OCI-LY3 (cell line): ENCODE data around the gene OR2G6.
"Not testable (repeated sequence)": the region's sequence is repeated elsewhere in the genome, so short reads cannot be mapped to it uniquely, and the experiment has no call there.

Experiments
- H2AFZ ChIP-seq: fragments of 200-600, 300-600 bp; shearing (Covaris generic); 2 replicates; pipeline ENCODE4 v1.6.0; 2014; ENCODE audit warnings: antibody characterized with exemption, low read depth, low read length
- H3K27ac ChIP-seq: fragments of 200-600, 300-600 bp; sonication (generic); 2 replicates; pipeline ENCODE4 v1.5.1; 2014; ENCODE audit warnings: mild to moderate bottlenecking, low read length, moderate library complexity, mixed read lengths
- H3K27me3 ChIP-seq: fragments of 200-600, 300-600 bp; sonication (generic); 2 replicates; pipeline ENCODE4 v1.6.1; 2014; ENCODE audit warnings: low read depth, low read length, mixed read lengths
- H3K36me3 ChIP-seq: fragments of 200-600, 300-600 bp; sonication (generic); replicated peaks from 2 replicates; pipeline ENCODE3; 2014; ENCODE audit warnings: low read depth, low read length, mixed read lengths
- H3K4me1 ChIP-seq: fragments of 300-600, 200-600 bp; sonication (generic); 2 replicates; pipeline ENCODE4 v1.6.1; 2014; ENCODE audit warnings: low read length, mixed read lengths
- H3K4me2 ChIP-seq: fragments of 200-600, 300-600 bp; sonication (generic); 2 replicates; pipeline ENCODE4 v1.6.1; 2014; ENCODE audit warnings: low read length, mixed read lengths
- H3K4me3 ChIP-seq: fragments of 300-600, 200-600 bp; sonication (generic); 2 replicates; pipeline ENCODE4 v1.5.1; 2014; ENCODE audit warnings: antibody characterized with exemption, mild to moderate bottlenecking, low read length, moderate library complexity
- H3K79me2 ChIP-seq: fragments of 300-600, 200-600 bp; shearing (Covaris generic); 2 replicates; pipeline ENCODE4 v1.6.1; 2014; ENCODE audit warnings: mild to moderate bottlenecking, low read length, mixed read lengths
- H3K9ac ChIP-seq: fragments of 300-600, 200-600 bp; shearing (Covaris generic); 2 replicates; pipeline ENCODE4 v1.6.0; 2014; ENCODE audit warnings: mild to moderate bottlenecking, low read length, moderate library complexity
- H3K9me3 ChIP-seq: fragments of 200-600, 300-600 bp; shearing (Covaris generic); 2 replicates; pipeline ENCODE4 v1.6.1; 2014; ENCODE audit warnings: low read length, mixed read lengths; ENCODE audit not compliant: insufficient read depth
- H4K20me1 ChIP-seq: fragments of 200-600, 300-600 bp; sonication (generic); 2 replicates; pipeline ENCODE4 v1.6.1; 2016; ENCODE audit warnings: low read length, mixed read lengths; ENCODE audit not compliant: insufficient read depth
- CTCF ChIP-seq: fragments of 200-600, 300-600 bp; sonication (generic); IDR thresholded peaks from 2 replicates; pipeline ENCODE4 v1.5.1; 2014; ENCODE audit warnings: antibody characterized with exemption, low read length, low read depth
- EZH2phosphoT487 ChIP-seq: fragments of 200-600 bp; shearing (Covaris generic); IDR thresholded peaks from 2 replicates; pipeline ENCODE4 v1.6.1; 2018; ENCODE audit warnings: antibody characterized with exemption, mixed run types, low read depth

OR2G6 gene

GRCh38 chr1:248507773-248508172, at the start of gene OR2G6:
OR2G6 (plus strand) TSS chr1:248508073; CDS start chr1:248521647, 13,574 bp downstream.
- not testable (repeated sequence) for H3K36me3 ChIP-seq, H3K9ac ChIP-seq, H3K4me2 ChIP-seq, H4K20me1 ChIP-seq, H3K79me2 ChIP-seq, H3K9me3 ChIP-seq, H2AFZ ChIP-seq, H3K27me3 ChIP-seq, H3K4me3 ChIP-seq, H3K27ac ChIP-seq, H3K4me1 ChIP-seq

- not testable (repeated sequence) for H3K27me3 ChIP-seq, H3K9me3 ChIP-seq
Observed at GRCh38 chr1:248459117-248459516, 48.8 kb upstream of the OR2G6 start.

GRCh38 chr1:248471154-248471553, 36.7 kb upstream of the OR2G6 start:
- TF ChIP-seq EZH2phosphoT487 (no peak), CTCF (no peak)
- no peak overlapping the region for H2AFZ ChIP-seq
- no peak overlapping the region for H3K4me2 ChIP-seq
- no peak overlapping the region for H3K4me3 ChIP-seq
- H3K9ac ChIP-seq, result no peak overlapping the region
- H3K79me2 ChIP-seq, result no peaks in the 10 kb centered on the region
- no peaks in the 10 kb centered on the region for H4K20me1 ChIP-seq
- no peaks in the 10 kb centered on the region for H3K9me3 ChIP-seq
- no peaks in the 10 kb centered on the region for H3K27me3 ChIP-seq
- H3K27ac ChIP-seq, result no peak overlapping the region
- no peaks in the 10 kb centered on the region for H3K36me3 ChIP-seq
- no peaks in the 10 kb centered on the region for H3K4me1 ChIP-seq

More at GRCh38 chr1:248459117-248459516, 48.8 kb upstream of the OR2G6 start:
- H3K9ac ChIP-seq, H3K36me3 ChIP-seq, H3K4me2 ChIP-seq, H3K27ac ChIP-seq, H3K4me3 ChIP-seq, H3K4me1 ChIP-seq, H4K20me1 ChIP-seq, H3K79me2 ChIP-seq, H2AFZ ChIP-seq: not testable (repeated sequence)

- H3K4me2 ChIP-seq, H3K4me3 ChIP-seq, H3K9ac ChIP-seq, H3K4me1 ChIP-seq, H4K20me1 ChIP-seq, H3K27ac ChIP-seq, H3K27me3 ChIP-seq, H2AFZ ChIP-seq, H3K9me3 ChIP-seq, H3K79me2 ChIP-seq, H3K36me3 ChIP-seq: not testable (repeated sequence)
Observed at GRCh38 chr1:248472111-248472510, 35.8 kb upstream of the OR2G6 start.

GRCh38 chr1:248473051-248473450, 34.8 kb upstream of the OR2G6 start, which contains the start of gene OR2T3:
OR2T3 (plus strand) TSS chr1:248473351; CDS start chr1:248473351, 0 bp downstream.
- H3K4me1 ChIP-seq, H3K27me3 ChIP-seq: not testable (repeated sequence)

GRCh38 chr1:248475660-248476059, 32.2 kb upstream of the OR2G6 start:
- H3K4me3 ChIP-seq, H3K36me3 ChIP-seq, H3K9ac ChIP-seq, H3K4me1 ChIP-seq, H3K79me2 ChIP-seq, H3K4me2 ChIP-seq, H3K27me3 ChIP-seq, H3K9me3 ChIP-seq, H2AFZ ChIP-seq, H4K20me1 ChIP-seq, H3K27ac ChIP-seq: not testable (repeated sequence)

More at GRCh38 chr1:248473051-248473450, 34.8 kb upstream of the OR2G6 start, which contains the start of gene OR2T3:
- not testable (repeated sequence) for H3K4me2 ChIP-seq, H3K4me3 ChIP-seq, H3K9me3 ChIP-seq, H3K79me2 ChIP-seq, H3K9ac ChIP-seq, H3K36me3 ChIP-seq, H4K20me1 ChIP-seq, H3K27ac ChIP-seq, H2AFZ ChIP-seq

GRCh38 chr1:248481686-248482579, 25.9 kb upstream of the OR2G6 start:
- not testable (repeated sequence) for H3K27ac ChIP-seq, H3K36me3 ChIP-seq, H2AFZ ChIP-seq, H3K4me1 ChIP-seq, H3K79me2 ChIP-seq, H3K9ac ChIP-seq, H3K27me3 ChIP-seq, H4K20me1 ChIP-seq, H3K9me3 ChIP-seq, H3K4me3 ChIP-seq
- peak overlapping the region; percentile 6; the same call in 1 of the 2 replicates for H3K4me2 ChIP-seq

GRCh38 chr1:248488289-248488688, 19.6 kb upstream of the OR2G6 start, which contains the start of gene OR2T5:
OR2T5 (plus strand) TSS chr1:248488589; CDS start chr1:248488589, 0 bp downstream.
- H3K9ac ChIP-seq, H3K27ac ChIP-seq, H3K4me3 ChIP-seq: not testable (repeated sequence)

More at GRCh38 chr1:248488289-248488688, 19.6 kb upstream of the OR2G6 start, which contains the start of gene OR2T5:
- not testable (repeated sequence) for H3K79me2 ChIP-seq, H4K20me1 ChIP-seq, H3K36me3 ChIP-seq, H3K27me3 ChIP-seq, H2AFZ ChIP-seq, H3K4me2 ChIP-seq, H3K4me1 ChIP-seq, H3K9me3 ChIP-seq
